Measurements from ENCODE around the gene PLA2G4B. TPM values are rescaled to one million over a fixed set of nuclear protein-coding genes. Genes with fewer than 3 reads are reported as not detected.

The PLA2G4B gene
- total RNA-seq, 1 donor from 2014 or later: 8.5 TPM

DNA sequence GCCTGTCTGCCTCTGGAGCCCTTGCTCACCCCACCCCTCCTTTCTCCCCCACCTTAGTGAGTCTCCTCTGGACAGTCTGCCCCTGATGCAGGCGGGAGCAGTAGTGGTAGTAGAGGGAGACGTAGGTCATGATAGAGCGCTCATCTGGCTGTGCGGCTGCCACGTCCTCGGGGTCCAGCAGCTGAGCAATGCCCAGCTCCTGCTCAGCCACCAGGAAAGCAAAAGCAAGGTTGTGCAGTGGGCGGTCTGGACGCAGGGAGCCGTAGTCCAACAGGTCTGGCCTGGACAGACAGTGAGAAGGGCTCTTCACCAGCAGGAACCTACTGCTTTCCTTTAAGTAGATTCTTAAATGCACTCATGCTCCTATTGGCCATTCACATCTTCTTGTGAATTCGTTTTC is 48.5 kb downstream of the PLA2G4B start:
- H3K36me3 Mint-ChIP-seq (ENCODE audit: low read depth): no peaks in the 10 kb centered on the region
- H3K27me3 Mint-ChIP-seq (ENCODE audit: low read depth): peaks cover 20% of the 10 kb centered on the region
- no peak for DNase-seq (ENCODE audit: low read depth, low spot score)
- H3K27ac Mint-ChIP-seq (ENCODE audit: unreplicated experiment): no peak overlapping the region
- TF ChIP-seq, protein P1, sequence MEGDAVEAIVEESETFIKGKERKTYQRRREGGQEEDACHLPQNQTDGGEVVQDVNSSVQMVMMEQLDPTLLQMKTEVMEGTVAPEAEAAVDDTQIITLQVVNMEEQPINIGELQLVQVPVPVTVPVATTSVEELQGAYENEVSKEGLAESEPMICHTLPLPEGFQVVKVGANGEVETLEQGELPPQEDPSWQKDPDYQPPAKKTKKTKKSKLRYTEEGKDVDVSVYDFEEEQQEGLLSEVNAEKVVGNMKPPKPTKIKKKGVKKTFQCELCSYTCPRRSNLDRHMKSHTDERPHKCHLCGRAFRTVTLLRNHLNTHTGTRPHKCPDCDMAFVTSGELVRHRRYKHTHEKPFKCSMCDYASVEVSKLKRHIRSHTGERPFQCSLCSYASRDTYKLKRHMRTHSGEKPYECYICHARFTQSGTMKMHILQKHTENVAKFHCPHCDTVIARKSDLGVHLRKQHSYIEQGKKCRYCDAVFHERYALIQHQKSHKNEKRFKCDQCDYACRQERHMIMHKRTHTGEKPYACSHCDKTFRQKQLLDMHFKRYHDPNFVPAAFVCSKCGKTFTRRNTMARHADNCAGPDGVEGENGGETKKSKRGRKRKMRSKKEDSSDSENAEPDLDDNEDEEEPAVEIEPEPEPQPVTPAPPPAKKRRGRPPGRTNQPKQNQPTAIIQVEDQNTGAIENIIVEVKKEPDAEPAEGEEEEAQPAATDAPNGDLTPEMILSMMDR (conservative IDR thresholded peaks at IDR 0.05): no peak
- peaks cover 3% of the 10 kb centered on the region for H3K4me1 Mint-ChIP-seq
- no peak overlapping the region for H3K4me3 Mint-ChIP-seq
- no peaks in the 10 kb centered on the region for H3K9me3 Mint-ChIP-seq

DNA sequence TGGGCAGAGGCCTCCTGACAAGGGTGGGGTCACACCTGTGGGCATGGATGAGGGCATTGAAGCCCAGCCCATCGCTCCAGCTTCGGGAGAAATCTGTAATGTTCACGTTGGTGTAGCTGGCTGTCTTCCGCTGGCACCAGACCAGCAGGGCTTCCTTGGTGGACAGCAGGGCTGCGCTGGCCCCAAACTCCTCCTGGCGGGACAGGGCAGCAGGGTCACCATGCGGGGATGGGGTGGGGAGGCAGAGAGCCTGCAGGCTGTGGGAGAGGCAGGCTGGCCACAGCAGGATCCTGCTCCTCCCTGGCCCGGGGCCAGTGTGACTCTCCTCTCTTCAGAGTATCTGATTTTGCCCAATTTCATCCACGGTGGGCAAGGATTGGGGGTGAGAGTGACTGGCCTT is 49.2 kb downstream of the PLA2G4B start:
- Mint-ChIP-seq H3K27me3 (ENCODE audit: low read depth) (peaks cover 13% of the 10 kb centered on the region), H3K4me3 (no peak overlapping the region), H3K9me3 (no peaks in the 10 kb centered on the region), H3K36me3 (ENCODE audit: low read depth) (no peaks in the 10 kb centered on the region), H3K4me1 (peaks cover 3% of the 10 kb centered on the region), H3K27ac (ENCODE audit: unreplicated experiment) (no peak overlapping the region)
- DNase-seq (ENCODE audit: low read depth, low spot score): no peak
- TF ChIP-seq, protein P1 (conservative IDR thresholded peaks at IDR 0.05): no peak

DNA sequence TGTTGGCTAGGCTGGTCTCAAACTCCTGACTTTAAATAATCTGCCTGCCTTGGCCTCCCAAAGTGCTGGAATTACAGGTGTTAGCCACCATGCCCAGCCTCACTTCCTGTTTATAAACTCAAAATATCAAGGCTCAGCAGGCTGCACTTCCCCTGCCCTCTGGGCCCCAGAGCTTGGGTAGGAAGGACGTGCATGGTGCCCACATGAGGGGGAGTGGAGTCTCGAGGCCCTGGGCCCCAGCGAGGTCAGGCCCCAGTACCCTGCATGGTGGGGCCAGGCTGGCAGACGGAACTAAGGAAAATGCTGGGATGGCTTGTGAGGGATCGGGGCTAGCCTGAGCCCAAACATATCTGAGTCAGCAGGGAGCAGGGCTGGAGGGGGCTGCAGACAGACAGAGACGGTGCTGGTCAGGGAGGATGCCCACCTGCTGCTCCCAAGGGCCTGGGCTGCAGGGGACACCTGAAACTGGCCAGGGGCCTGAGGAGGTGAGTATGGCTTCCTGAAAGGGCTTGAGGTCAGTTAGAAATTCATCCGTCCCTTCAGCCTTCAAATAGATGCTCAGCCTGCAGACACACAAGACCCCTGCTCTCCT is 50.1 kb downstream of the PLA2G4B start:
- TF ChIP-seq, protein P1 (conservative IDR thresholded peaks at IDR 0.05): no peak
- no peak for DNase-seq (ENCODE audit: low read depth, low spot score)
- H3K27me3 Mint-ChIP-seq (ENCODE audit: low read depth): peaks cover 8% of the 10 kb centered on the region
- no peak overlapping the region for H3K4me3 Mint-ChIP-seq
- no peak overlapping the region for H3K27ac Mint-ChIP-seq (ENCODE audit: unreplicated experiment)
- H3K4me1 Mint-ChIP-seq: peaks cover 3% of the 10 kb centered on the region
- no peaks in the 10 kb centered on the region for H3K36me3 Mint-ChIP-seq (ENCODE audit: low read depth)
- no peaks in the 10 kb centered on the region for H3K9me3 Mint-ChIP-seq

DNA sequence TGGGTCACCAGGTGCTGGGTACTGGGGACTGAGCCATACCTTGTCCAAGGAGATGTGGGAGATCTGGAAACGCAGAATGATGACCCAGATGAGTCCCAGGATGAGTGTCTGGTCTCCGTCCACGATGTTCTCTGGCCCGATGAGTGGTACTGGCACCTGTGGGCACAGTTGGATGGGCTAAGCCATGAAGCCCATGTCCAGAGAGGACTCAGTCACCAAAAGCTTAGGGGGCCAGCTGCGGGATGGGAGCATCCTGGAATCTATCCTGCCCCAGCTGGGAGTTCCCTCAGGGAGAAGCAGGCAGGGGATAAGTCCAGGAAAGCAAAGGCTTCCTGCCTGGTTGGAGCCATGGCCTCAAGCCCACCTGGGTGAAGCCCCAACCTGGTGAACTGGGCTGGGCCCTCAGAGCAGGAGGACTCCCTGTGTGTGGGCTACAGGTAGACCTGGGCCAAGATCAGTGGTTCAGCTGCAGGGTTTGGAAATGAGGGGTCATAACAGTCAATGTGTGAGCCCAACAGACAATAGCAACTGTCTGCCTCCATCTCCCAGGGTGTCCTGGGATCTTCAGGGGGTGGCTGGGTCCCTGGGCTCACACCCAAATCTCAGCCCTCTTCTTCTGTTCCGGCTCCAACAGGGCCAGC is 51.5 kb downstream of the PLA2G4B start:
- TF ChIP-seq, protein P1 (conservative IDR thresholded peaks at IDR 0.05): no peak
- Mint-ChIP-seq H3K36me3 (ENCODE audit: low read depth) (no peaks in the 10 kb centered on the region), H3K9me3 (no peaks in the 10 kb centered on the region), H3K4me3 (no peak overlapping the region), H3K4me1 (no peaks in the 10 kb centered on the region), H3K27me3 (ENCODE audit: low read depth) (no peaks in the 10 kb centered on the region), H3K27ac (ENCODE audit: unreplicated experiment) (no peak overlapping the region)
- no peak for DNase-seq (ENCODE audit: low read depth, low spot score)

DNA sequence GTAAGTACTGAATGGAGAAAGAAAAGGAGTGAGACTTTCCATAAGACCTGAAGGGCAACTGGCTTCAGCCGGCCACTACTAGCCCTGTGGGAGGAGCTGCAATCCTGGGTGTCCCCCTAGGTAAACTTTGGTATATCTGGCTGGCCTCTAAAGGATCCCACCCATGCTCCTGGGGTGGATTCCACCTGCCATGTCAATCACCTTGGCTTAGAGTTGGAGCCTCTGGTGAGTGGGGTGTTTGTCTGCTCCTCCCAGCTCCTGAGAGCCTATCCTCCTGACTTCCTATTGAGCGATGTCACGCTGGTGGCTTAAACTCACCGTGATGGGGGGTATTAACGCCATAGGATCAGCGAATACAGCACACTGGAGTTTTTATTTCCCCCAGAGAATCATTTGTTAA is 52.6 kb downstream of the PLA2G4B start:
- H3K27me3 Mint-ChIP-seq (ENCODE audit: low read depth): no peaks in the 10 kb centered on the region
- TF ChIP-seq, protein P1 (conservative IDR thresholded peaks at IDR 0.05): no peak
- H3K36me3 Mint-ChIP-seq (ENCODE audit: low read depth): no peaks in the 10 kb centered on the region
- no peaks in the 10 kb centered on the region for H3K9me3 Mint-ChIP-seq
- no peak overlapping the region for H3K4me3 Mint-ChIP-seq
- no peaks in the 10 kb centered on the region for H3K4me1 Mint-ChIP-seq
- no peak overlapping the region for H3K27ac Mint-ChIP-seq (ENCODE audit: unreplicated experiment)
- DNase-seq (ENCODE audit: low read depth, low spot score): no peak

Measured in neural crest cell (in vitro differentiated cells).